IMR-90 (cell line): ENCODE results near the gene ANKRD53. TPM values are rescaled to one million over a fixed set of nuclear protein-coding genes. Genes with fewer than 3 reads are reported as not detected.

Experiments
- ATAC-seq: fragments of 200-7000 bp; cut with Tn5 transposase; 2 replicates; pipeline ENCODE4 v1.9.1; 2020; ENCODE audit warnings: low read depth, mild to moderate bottlenecking, moderate library complexity
- BruUV-seq: library from RNA; stranded (reverse); fragments of 400-500 nt; replicated peaks from 2 replicates; lab custom pipeline; 2021; lab: Mats Ljungman, UMichigan
- CTCF ChIA-PET: fragments of 300-600 bp; formaldehyde crosslinking; extraction: SDS; loops from one replicate; lab custom pipeline; 2021; ENCODE audit warnings: antibody characterized with exemption; lab: Yijun Ruan, JAX
- POLR2A ChIA-PET: fragments of 300-600 bp; sonication (Branson Sonifier 250); formaldehyde crosslinking; loops from one replicate; lab custom pipeline; 2022; ENCODE audit warnings: antibody characterized with exemption; ENCODE audit not compliant: unreplicated experiment; lab: Charles Lee
- DNase-seq: peaks from one replicate; pipeline ENCODE4 v3.0.0; 2013
- H2AFZ ChIP-seq: replicated peaks from 2 replicates; pipeline ENCODE3; 2013; ENCODE audit warnings: low read length, mild to moderate bottlenecking; ENCODE audit not compliant: poor library complexity
- H2AK5ac ChIP-seq: 2 replicates; pipeline ENCODE4 v1.6.1; 2013; ENCODE audit warnings: low read depth, low read length, inconsistent platforms
- H2AK9ac ChIP-seq: replicated peaks from 2 replicates; pipeline ENCODE3; 2013; ENCODE audit warnings: mild to moderate bottlenecking, low read depth, low read length, moderate library complexity; ENCODE audit not compliant: poor library complexity
- H2BK120ac ChIP-seq: 2 replicates; pipeline ENCODE4 v1.6.1; 2013; ENCODE audit warnings: low read depth, low read length, inconsistent platforms
- H2BK15ac ChIP-seq: 3 replicates; pipeline ENCODE4 v1.6.1; 2013; ENCODE audit warnings: low read depth, low read length, inconsistent platforms
- H2BK20ac ChIP-seq: 2 replicates; pipeline ENCODE4 v1.6.1; 2013; ENCODE audit warnings: low read depth, mild to moderate bottlenecking, inconsistent platforms, low read length, moderate library complexity
- H2BK5ac ChIP-seq: 2 replicates; pipeline ENCODE4 v1.6.1; 2013; ENCODE audit warnings: mild to moderate bottlenecking, low read depth, low read length, inconsistent platforms; ENCODE audit not compliant: poor library complexity, severe bottlenecking
- H3K14ac ChIP-seq: replicated peaks from 2 replicates; pipeline ENCODE4 v1.6.1; 2013; ENCODE audit warnings: low read depth, low read length, inconsistent platforms
- H3K18ac ChIP-seq: 2 replicates; pipeline ENCODE4 v1.6.1; 2013; ENCODE audit warnings: low read depth, low read length, control low read depth
- H3K23ac ChIP-seq: 2 replicates; pipeline ENCODE4 v1.6.1; 2013; ENCODE audit warnings: low read depth, low read length, inconsistent platforms
- H3K27ac ChIP-seq: 2 replicates; pipeline ENCODE4 v1.5.1; 2013; ENCODE audit warnings: mild to moderate bottlenecking, control low read depth, low read length; ENCODE audit not compliant: insufficient read depth
- H3K27me3 ChIP-seq: 2 replicates; pipeline ENCODE4 v1.6.1; 2013; ENCODE audit warnings: low read length; ENCODE audit not compliant: control insufficient read depth, insufficient read depth
- H3K36me3 ChIP-seq: 2 replicates; pipeline ENCODE4 v1.6.1; 2013; ENCODE audit warnings: low read length, mixed read lengths; ENCODE audit not compliant: control insufficient read depth, insufficient read depth
- H3K4ac ChIP-seq: 2 replicates; pipeline ENCODE4 v1.6.1; 2013; ENCODE audit warnings: low read depth, low read length, inconsistent platforms
- H3K4me1 ChIP-seq: 2 replicates; pipeline ENCODE4 v1.6.1; 2013; ENCODE audit warnings: low read length, mixed read lengths; ENCODE audit not compliant: control insufficient read depth, insufficient read depth
- H3K4me2 ChIP-seq: 2 replicates; pipeline ENCODE4 v1.6.1; 2013; ENCODE audit warnings: low read depth, mild to moderate bottlenecking, control low read depth, low read length, moderate library complexity
- H3K4me3 ChIP-seq: 2 replicates; pipeline ENCODE4 v1.5.1; 2013; ENCODE audit warnings: low read depth, mild to moderate bottlenecking, control low read depth, low read length, moderate library complexity; ENCODE audit not compliant: insufficient read depth
- H3K56ac ChIP-seq: 2 replicates; pipeline ENCODE4 v1.6.1; 2013; ENCODE audit warnings: low read length, inconsistent platforms; ENCODE audit not compliant: insufficient read depth; ENCODE audit errors: extremely low read depth
- H3K79me1 ChIP-seq, 2 experiments: 2 replicates each; pipeline ENCODE4 v1.6.1; 2013; ENCODE audit warnings: low read length in 2 of 2, inconsistent platforms in 1 of 2, low read depth in 1 of 2
- H3K9ac ChIP-seq: 2 replicates; pipeline ENCODE4 v1.6.1; 2013; ENCODE audit warnings: low read depth, low read length, control low read depth
- H3K9me1 ChIP-seq: 2 replicates; pipeline ENCODE4 v1.6.1; 2013; ENCODE audit warnings: low read length, inconsistent platforms; ENCODE audit not compliant: insufficient read depth
- H3K9me3 ChIP-seq: 2 replicates; pipeline ENCODE4 v1.6.1; 2013; ENCODE audit warnings: low read length; ENCODE audit not compliant: control insufficient read depth, insufficient read depth
- H4K20me1 ChIP-seq: 2 replicates; pipeline ENCODE4 v1.6.1; 2013; ENCODE audit warnings: low read length, inconsistent platforms; ENCODE audit not compliant: insufficient read depth
- H4K5ac ChIP-seq: 2 replicates; pipeline ENCODE4 v1.6.1; 2013; ENCODE audit warnings: mild to moderate bottlenecking, low read depth, low read length, control low read depth
- H4K8ac ChIP-seq, 2 experiments: 2 replicates each; pipeline ENCODE4 v1.6.1; 2013; ENCODE audit warnings: low read depth in 2 of 2, low read length in 2 of 2, control low read depth in 1 of 2, inconsistent platforms in 1 of 2
- H4K91ac ChIP-seq: 2 replicates; pipeline ENCODE4 v1.6.1; 2013; ENCODE audit warnings: low read depth, low read length, inconsistent platforms; ENCODE audit not compliant: insufficient read depth
- BHLHE40 ChIP-seq: fragments of 150-350 bp; IDR thresholded peaks from 2 replicates; pipeline ENCODE4 v1.6.1; 2016; ENCODE audit warnings: mild to moderate bottlenecking, low read depth, low read length
- CEBPB ChIP-seq: IDR thresholded peaks from 2 replicates; pipeline ENCODE4 v1.6.1; 2012; ENCODE audit warnings: low read depth, low read length, improper control_type of control experiment
- CTCF ChIP-seq: conservative IDR thresholded peaks from 2 replicates; pipeline ENCODE4 v1.5.1; 2012; ENCODE audit warnings: mild to moderate bottlenecking, low read depth, low read length, improper control_type of control experiment
- ELK1 ChIP-seq: fragments of 150-350 bp; IDR thresholded peaks from 2 replicates; pipeline ENCODE4 v1.6.1; 2016; ENCODE audit warnings: low read depth, mild to moderate bottlenecking, low read length, moderate library complexity, borderline replicate concordance
- FOS ChIP-seq: fragments of 150-350 bp; IDR thresholded peaks from 2 replicates; pipeline ENCODE4 v1.6.1; 2016; ENCODE audit warnings: low read depth, low read length
- MAFK ChIP-seq: IDR thresholded peaks from 2 replicates; pipeline ENCODE4 v1.6.1; 2012; ENCODE audit warnings: low read depth, low read length, improper control_type of control experiment
- MAZ ChIP-seq: IDR thresholded peaks from 2 replicates; pipeline ENCODE4 v1.6.1; 2012; ENCODE audit warnings: low read depth, mild to moderate bottlenecking, low read length, improper control_type of control experiment, moderate library complexity, borderline replicate concordance
- NFE2L2 ChIP-seq: fragments of 150-350 bp; IDR thresholded peaks from 2 replicates; pipeline ENCODE4 v1.6.1; 2016; ENCODE audit warnings: low read depth, mild to moderate bottlenecking, low read length
- POLR2A ChIP-seq: IDR thresholded peaks from 2 replicates; pipeline ENCODE4 v1.6.1; 2012; ENCODE audit warnings: mild to moderate bottlenecking, low read depth, low read length
- RAD21 ChIP-seq: IDR thresholded peaks from 2 replicates; pipeline ENCODE4 v1.6.1; 2012; ENCODE audit warnings: low read length, improper control_type of control experiment
- RCOR1 ChIP-seq: IDR thresholded peaks from 2 replicates; pipeline ENCODE4 v1.6.1; 2012; ENCODE audit warnings: mild to moderate bottlenecking, low read length, improper control_type of control experiment; ENCODE audit not compliant: insufficient replicate concordance
- RFX5 ChIP-seq: IDR thresholded peaks from 2 replicates; pipeline ENCODE4 v1.8.0; 2012; ENCODE audit warnings: low read depth, mild to moderate bottlenecking, low read length, moderate library complexity
- SMC3 ChIP-seq: fragments of 150-350 bp; IDR thresholded peaks from 2 replicates; pipeline ENCODE4 v1.6.1; 2016; ENCODE audit warnings: low read depth, mild to moderate bottlenecking, antibody characterized with exemption, low read length, moderate library complexity
- USF2 ChIP-seq: fragments of 150-350 bp; IDR thresholded peaks from 2 replicates; pipeline ENCODE4 v1.6.1; 2017; ENCODE audit warnings: mild to moderate bottlenecking, antibody characterized with exemption, low read length, low read depth
- WGBS, 2 experiments: methylation state at CpG; one replicate each; pipeline versions ENCODE4 v1.1.5 to v1.1.7; 2013; ENCODE audit warnings: missing lambda C conversion rate in 2 of 2; ENCODE audit not compliant: insufficient read length in 1 of 2; ENCODE audit errors: extremely low coverage in 2 of 2; 5-methylcytosine and 5-hydroxymethylcytosine counted together
- dilution Hi-C: fragments of 300-500 bp; cut with HindIII; formaldehyde crosslinking; loops from one replicate; pipeline ENCODE4 v1.14.3; 2018; ENCODE audit warnings: low sequenced_read_pairs; ENCODE audit not compliant: unreplicated experiment
- in situ Hi-C: fragments of 300-500 bp; cut with MboI; formaldehyde crosslinking; loops from 3 replicates; pipeline ENCODE4 v1.14.3; 2019; ENCODE audit warnings: low sequenced_read_pairs, inconsistent platforms, mixed read lengths
- intact Hi-C: fragments of 100-400 bp; cut with micrococcal nuclease; formaldehyde crosslinking; loops from 2 replicates; pipeline ENCODE4 v1.10.0; 2022
- polyA plus RNA-seq, 3 experiments: library from polyadenylated mRNA; depleted of rRNA; stranded (reverse); fragments of >200 nt; gene quantifications; 2 replicates each; pipeline ENCODE4 v1.2.3, GENCODE V29; 2012; ENCODE audit warnings: low replicate concordance in 1 of 3
- total RNA-seq: library from RNA; depleted of rRNA; stranded (reverse); fragments of >200 nt; gene quantifications from 2 replicates; pipeline ENCODE4 v1.2.3, GENCODE V29; 2012

The ANKRD53 gene
- total and polyA plus RNA-seq, 2 of the 4 experiments (the other 2 are of a cell fraction): 0.54 to 1.0 TPM

GRCh38 chr2:70994699-70995425 is 16.4 kb downstream of the ANKRD53 start, which contains the start of gene TEX261:
TEX261 (minus strand) TSS chr2:70994873; CDS start chr2:70994757, 116 bp downstream.
- dilution Hi-C loops (no loop called here), intact Hi-C loops (loop anchor here (2.0 kb wide), 2 partner anchors 30 to 74 kb away; partner anchors contain the start of gene NAGK)
- no peak for TF ChIP-seq BHLHE40
- TF ChIP-seq ELK1: no peak
- TF ChIP-seq SMC3: peak; percentile 15; the same call in 1 of the 2 replicates
- TF ChIP-seq RCOR1: no peak
- TF ChIP-seq RFX5: no peak
- TF ChIP-seq CEBPB: no peak
- no peak for TF ChIP-seq NFE2L2
- TF ChIP-seq USF2: no peak
- no peak for TF ChIP-seq MAFK
- peak; percentile 18; the same call in 1 of the 2 replicates for TF ChIP-seq RAD21
- no peak for TF ChIP-seq FOS
- TF ChIP-seq CTCF: peak; percentile 91
- no peak for TF ChIP-seq POLR2A
- peak; percentile 78; the same call in 1 of the 2 replicates for TF ChIP-seq MAZ

More at GRCh38 chr2:70994699-70995425, 16.4 kb downstream of the ANKRD53 start, which contains the start of gene TEX261:
- Histone ChIP-seq H3K9me3 (no peaks in the 10 kb centered on the region), H2AK5ac (peak within 1 kb of the TSS; percentile 48), H3K4me3 (peak within 1 kb of the TSS; percentile 74), H3K4me2 (peak within 1 kb of the TSS; percentile 100), H2BK5ac (peak within 1 kb of the TSS; percentile 23), H3K18ac (no peak within 1 kb of the TSS), H3K14ac (peak within 1 kb of the TSS; percentile 90; the same call in 1 of the 2 replicates), H3K9me1 (peaks cover 10% of the 10 kb centered on the region; the same call in 1 of the 2 replicates), H4K20me1 (peaks cover 21% of the 10 kb centered on the region), H3K4ac (peak within 1 kb of the TSS; percentile 48; the same call in 1 of the 2 replicates), H4K5ac (peak within 1 kb of the TSS; percentile 14; the same call in 1 of the 2 replicates), H2BK120ac (no peak within 1 kb of the TSS), H4K91ac (no peak within 1 kb of the TSS; the same call in 1 of the 2 replicates), H2BK20ac (no peak within 1 kb of the TSS), H3K56ac (peak within 1 kb of the TSS; percentile 59), H4K8ac (peak within 1 kb of the TSS; percentile 73 to 80), H3K4me1 (peaks cover 11% of the 10 kb centered on the region), H3K23ac (peak within 1 kb of the TSS; percentile 95), H3K27ac (peak within 1 kb of the TSS; percentile 49), H3K27me3 (no peaks in the 10 kb centered on the region), H2AK9ac (peak within 1 kb of the TSS; percentile 97), H2BK15ac (no peak within 1 kb of the TSS), H3K79me1 (peaks cover 18 to 32% of the 10 kb centered on the region in 2 experiments), H2AFZ (peak within 1 kb of the TSS; percentile 100), H3K36me3 (peaks cover 15% of the 10 kb centered on the region), H3K9ac (peak within 1 kb of the TSS; percentile 97)
- in situ Hi-C loops: no loop called here
- POLR2A ChIA-PET: no interaction called here
- 1% methylated on average over 30 of the region's 65 CpGs; no CpG with 5 or more reads in 1 of the 2 experiments for WGBS, 2 experiments
- no TSS peak for BruUV-seq
- CTCF ChIA-PET: no interaction called here
- peak; percentile 99 for ATAC-seq
- peak; percentile 71 for DNase-seq
